ENCODE data around the gene SPTBN2.
A peak's percentile ranks its signal among the peaks of the same experiment; 100 is the strongest.

The SPTBN2 gene

DNA sequence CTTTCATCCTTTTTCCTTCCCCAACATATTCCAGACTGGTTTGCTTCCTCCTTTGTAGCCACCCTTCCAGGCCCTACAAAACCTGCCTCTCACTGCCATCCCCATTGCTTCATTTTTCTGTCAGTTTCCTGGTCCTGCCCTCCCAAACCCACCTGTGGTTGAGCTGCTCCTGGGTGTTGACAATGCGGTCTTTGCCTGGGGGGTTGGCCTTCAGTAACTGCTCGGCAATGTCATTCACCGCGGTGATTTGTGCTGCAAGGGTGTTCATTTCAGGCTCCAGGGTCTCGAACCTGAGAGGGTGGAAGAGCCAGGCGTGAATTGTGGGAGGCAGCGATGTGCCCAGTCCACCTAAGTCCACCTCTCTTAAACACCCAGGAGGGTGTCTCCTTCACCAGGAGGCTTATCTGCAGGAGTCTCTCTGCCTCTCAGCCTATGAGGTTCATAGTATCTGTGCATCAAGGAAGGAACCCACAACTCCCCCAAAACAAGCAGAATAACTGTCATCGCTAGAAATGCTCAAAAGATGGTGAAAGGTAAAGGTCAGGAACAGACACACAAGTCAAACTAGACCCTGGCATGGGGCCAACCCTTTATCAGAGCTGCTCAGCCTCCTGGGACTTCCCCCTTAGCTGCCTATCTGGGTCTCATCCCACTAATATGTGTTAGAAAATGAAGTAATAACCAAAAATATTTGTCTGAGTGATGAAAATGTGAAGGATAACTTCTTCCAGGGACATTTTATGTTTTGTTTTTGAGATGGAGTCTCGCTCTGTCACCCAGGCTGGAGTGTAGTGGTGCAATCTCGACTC lies 27.4 kb downstream of the SPTBN2 start:
- no peak for DNase-seq (ENCODE audit: low read depth)

- no peak for DNase-seq (ENCODE audit: low read depth)
Observed at GRCh38 chr11:66700742-66701141, 28.3 kb downstream of the SPTBN2 start.

GRCh38 chr11:66700337-66700736 lies 28.7 kb downstream of the SPTBN2 start:
- DNase-seq (ENCODE audit: low read depth) = no peak

DNA sequence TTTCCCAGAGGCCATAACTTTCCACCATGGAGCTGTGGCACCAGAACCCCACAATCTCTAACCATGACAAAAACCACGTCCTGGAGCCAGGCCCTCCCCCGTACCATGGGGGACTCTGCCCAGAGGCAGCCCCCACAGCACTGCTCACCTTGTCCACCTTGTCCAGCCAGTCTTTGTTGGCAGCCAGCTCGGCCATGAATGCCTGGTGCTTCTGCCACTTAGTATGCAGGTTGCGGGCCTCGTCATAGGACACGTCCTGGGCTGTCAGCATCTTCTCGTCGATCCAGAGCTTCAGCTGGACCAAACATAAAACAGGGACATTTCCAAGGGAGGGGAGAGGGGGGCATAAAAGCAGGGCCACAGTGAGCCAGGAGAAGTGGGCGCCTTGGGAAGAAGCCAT lies 30.5 kb downstream of the SPTBN2 start:
- no peak for DNase-seq (ENCODE audit: low read depth)

GRCh38 chr11:66697988-66698387 lies 31.0 kb downstream of the SPTBN2 start:
- no peak for DNase-seq (ENCODE audit: low read depth)

DNA sequence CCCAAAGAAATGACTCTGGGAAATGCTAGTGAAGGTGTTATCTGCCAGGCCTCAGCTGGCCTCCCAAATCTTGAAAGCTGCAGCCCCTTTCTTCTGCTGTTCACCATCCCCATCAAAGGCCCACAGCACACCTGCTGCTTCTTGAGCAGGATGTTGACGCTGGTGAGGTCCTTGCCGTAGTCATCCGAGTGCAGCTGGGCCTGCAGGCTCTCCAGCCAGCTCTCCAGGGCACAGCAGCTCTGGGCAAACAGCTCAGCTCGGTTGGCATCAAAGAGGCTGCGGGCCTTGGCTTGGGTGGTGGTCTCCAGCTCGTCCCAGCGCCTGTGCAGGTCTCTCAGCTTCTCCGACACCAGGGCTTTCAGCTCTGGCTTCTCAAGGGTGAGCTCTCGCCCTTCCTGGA lies 32.9 kb downstream of the SPTBN2 start:
- DNase-seq (ENCODE audit: low read depth) = no peak

DNA sequence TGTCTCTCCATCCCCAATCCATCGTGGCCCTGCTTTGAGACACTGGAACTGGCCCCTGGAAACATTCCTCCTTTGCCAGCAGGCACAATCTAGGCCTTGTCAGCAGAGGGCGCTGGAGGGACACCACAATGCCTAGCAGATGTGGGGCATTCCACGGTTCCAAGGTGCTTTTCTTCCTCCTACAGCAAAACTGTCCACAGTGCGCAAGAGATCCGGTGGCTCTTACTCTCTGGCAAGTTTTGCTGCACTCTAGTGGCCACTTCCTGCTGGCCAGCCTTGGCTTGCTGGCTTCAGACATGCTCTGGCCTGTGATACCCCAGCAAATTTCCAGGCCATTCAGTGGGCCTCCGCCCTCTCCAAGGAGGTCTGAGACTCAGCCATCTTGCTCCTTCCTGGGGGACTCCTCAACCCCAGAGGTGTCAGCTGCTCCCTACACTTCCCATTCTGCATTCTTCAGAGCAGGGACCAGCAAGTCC lies 34.2 kb downstream of the SPTBN2 start:
- DNase-seq (ENCODE audit: low read depth) = peak; percentile 81

DNA sequence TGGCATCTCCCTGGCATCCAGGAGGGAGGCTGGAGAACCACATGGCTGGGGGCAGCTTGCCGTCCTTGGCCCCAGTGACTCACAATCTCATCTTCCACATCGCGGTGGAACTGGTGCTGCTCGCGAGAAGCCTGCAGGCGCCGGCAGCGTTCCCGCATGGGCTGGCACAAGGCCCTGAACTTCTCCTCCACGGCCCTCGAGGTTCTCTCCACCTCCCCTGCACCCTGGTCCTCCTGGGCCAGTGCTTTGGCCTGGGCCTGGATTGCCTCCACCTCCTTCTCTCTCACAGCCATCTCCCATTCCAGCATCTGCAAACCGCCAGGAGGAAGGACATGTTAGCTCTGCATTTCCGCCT lies 35.0 kb downstream of the SPTBN2 start:
- no peak for DNase-seq (ENCODE audit: low read depth)

- no peak for DNase-seq (ENCODE audit: low read depth)
Observed at GRCh38 chr11:66693356-66694055, 35.5 kb downstream of the SPTBN2 start.

DNA sequence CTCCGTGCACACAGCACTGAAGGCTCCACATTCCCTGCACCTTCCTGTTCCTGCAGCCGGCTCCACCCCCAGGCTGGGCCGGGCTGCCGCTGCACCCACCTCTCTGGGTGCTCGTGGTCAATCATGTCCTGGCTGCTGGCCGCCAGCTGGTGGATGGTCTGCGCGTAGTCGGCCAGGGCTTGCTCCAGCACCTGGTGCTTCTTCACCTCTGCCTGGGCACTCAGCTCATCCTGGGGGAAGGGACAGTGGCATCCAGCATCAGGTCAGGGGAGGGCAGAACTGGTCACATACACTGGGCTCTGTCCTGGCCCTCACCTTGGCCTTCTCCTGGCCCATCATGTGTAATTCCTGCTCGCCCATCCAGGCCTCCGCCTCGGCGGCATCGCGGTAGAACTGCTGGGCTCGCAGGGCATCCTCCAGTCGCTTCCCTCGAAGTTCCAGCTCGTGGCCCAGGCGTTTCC lies 36.1 kb downstream of the SPTBN2 start:
- no peak for DNase-seq (ENCODE audit: low read depth)

DNA sequence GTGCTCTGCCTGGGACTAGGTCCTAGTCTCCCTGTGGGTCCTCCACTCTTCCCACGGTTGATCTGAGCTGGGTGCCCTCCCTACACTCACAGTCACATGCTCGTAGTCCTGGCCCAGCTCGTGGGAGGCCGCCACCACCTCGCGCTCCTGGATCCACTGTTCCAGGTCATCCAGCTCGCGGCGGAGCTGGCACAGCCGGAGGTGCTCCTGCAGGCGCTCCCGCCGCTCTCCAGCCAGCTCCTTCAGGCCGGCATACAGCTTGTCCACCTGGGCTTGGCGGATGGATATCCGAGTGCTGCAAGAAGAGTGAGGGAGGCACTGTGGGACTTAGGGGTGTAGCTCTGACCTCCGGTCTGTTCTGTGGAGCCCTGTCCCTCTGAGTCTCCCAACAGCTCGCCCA lies 36.6 kb downstream of the SPTBN2 start:
- DNase-seq (ENCODE audit: low read depth) = no peak

- DNase-seq (ENCODE audit: low read depth) = no peak
Observed at GRCh38 chr11:66691311-66691980, 37.6 kb downstream of the SPTBN2 start.

DNA sequence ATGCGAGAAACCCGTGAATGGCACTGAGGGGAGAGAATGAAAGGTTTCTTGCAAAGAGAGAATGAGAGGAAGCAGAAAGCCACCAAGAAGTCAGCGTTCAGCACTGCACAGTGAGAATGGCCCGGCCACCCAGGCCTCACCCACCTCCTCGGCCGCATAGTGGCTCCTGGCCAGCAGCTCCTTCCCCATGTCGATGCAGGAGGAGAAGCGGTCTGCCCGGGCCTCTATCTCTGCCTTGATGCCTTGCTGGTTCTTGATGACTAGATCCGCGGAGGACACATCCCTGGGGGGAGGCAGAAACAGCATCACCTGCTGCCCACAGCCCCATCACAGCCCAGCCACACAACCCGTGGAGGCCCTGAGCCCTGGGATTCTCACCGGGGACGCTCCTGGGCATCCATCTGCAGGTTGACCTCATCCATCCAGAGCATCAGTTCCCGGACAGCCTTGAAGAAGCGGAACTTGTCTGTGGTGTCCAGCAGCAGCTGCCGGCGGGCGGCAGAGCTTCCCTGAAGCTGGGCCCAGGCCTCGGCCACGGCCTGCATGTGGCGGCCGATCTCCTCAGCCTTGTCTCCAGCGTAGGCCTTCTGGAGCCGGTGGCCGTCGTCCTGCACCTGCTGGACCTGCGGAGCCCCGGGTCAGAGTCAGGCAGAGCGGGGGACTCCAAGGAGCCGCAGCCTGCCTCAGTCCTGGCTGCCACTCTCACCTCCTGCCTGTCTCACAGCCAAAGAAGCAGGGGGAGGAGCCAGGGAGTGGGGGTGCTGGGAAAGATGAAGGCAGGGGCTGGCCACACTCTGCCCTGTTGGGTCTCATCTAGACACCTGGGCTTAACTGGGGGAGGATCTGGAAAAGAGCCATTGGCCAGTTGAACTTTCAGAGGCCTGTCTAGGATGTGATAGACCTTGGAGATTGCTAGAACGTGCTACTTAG lies 39.1 kb downstream of the SPTBN2 start:
- DNase-seq (ENCODE audit: low read depth) = no peak

- no peak for DNase-seq (ENCODE audit: low read depth)
Observed at GRCh38 chr11:66688561-66689534, 40.2 kb downstream of the SPTBN2 start.

- no peak for DNase-seq (ENCODE audit: low read depth)
Observed at GRCh38 chr11:66687831-66688281, 41.2 kb downstream of the SPTBN2 start.

GRCh38 chr11:66686801-66687750 lies 41.9 kb downstream of the SPTBN2 start:
- no peak for DNase-seq (ENCODE audit: low read depth)

DNA sequence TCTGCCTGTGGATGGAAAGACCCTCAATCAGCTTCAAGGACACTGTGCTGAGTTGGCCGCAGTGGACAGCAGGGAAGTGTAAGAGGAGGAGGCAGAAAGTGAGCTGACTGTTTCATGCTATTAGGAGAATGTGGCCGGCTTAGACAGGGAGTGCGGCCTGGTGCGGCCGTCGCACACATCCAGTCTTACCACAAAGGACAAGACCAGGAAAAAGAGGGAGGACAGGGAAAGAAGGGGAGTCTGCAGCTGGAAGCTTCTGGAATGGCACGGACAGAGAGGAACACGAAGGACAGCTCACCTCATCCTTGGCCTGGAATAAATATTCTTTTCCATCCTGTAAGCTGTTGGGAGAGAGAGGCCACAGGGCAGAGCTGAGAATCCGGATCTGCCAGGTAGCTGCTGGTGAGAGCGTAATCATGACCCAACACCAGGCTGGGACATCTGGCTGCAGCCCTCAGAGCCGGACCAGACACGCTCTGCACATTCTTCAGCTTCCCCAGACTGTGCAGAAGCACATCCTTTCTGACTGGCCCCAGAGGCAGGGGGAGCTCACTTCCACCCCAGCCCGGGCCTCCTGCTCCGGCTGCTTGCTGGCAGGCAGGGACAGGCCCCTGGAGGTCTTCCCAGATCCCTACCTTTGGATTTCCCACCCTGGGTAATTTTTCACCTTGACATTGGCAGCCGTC lies 42.8 kb downstream of the SPTBN2 start:
- DNase-seq (ENCODE audit: low read depth) = no peak

GRCh38 chr11:66685276-66686099 lies 43.5 kb downstream of the SPTBN2 start:
- no peak for DNase-seq (ENCODE audit: low read depth)
